Memory B cell (primary cell): Measurements from ENCODE around the gene PNCK.
"Not testable (repeated sequence)": the region's sequence is repeated elsewhere in the genome, so short reads cannot be mapped to it uniquely, and the experiment has no call there.

Experiments used
- ATAC-seq: fragments of 150-1000 bp; cut with Tn5 transposase; 2 replicates; pipeline ENCODE4 v1.10.0; 2021; ENCODE audit warnings: low read depth, mild to moderate bottlenecking, moderate library complexity
- DNase-seq, 2 donors: peaks; one replicate each; pipeline ENCODE4 v3.0.0; 2022; ENCODE audit warnings: low spot score in 2 of 2
- H3K27ac Mint-ChIP-seq: one replicate; pipeline ENCODE4 v1.8.0; 2022; ENCODE audit warnings: mild to moderate bottlenecking, moderate library complexity, mixed read lengths
- H3K27me3 Mint-ChIP-seq: one replicate; pipeline ENCODE4 v1.8.0; 2022; ENCODE audit warnings: mixed read lengths
- H3K36me3 Mint-ChIP-seq: one replicate; pipeline ENCODE4 v1.8.0; 2022; ENCODE audit warnings: mild to moderate bottlenecking, mixed read lengths
- H3K4me1 Mint-ChIP-seq: one replicate; pipeline ENCODE4 v1.8.0; 2022; ENCODE audit warnings: mixed read lengths
- H3K4me3 Mint-ChIP-seq: one replicate; pipeline ENCODE4 v1.8.0; 2022; ENCODE audit warnings: mild to moderate bottlenecking, moderate library complexity, mixed read lengths
- H3K9me3 Mint-ChIP-seq: one replicate; pipeline ENCODE4 v1.8.0; 2022; ENCODE audit warnings: mixed read lengths

Gene PNCK

GRCh38 chrX:153703036-153703370 lies 29.4 kb upstream of the PNCK start:
- Mint-ChIP-seq H3K4me3 (no peak overlapping the region), H3K4me1 (peaks cover 6% of the 10 kb centered on the region), H3K27ac (no peak overlapping the region), H3K27me3 (no peaks in the 10 kb centered on the region), H3K9me3 (no peaks in the 10 kb centered on the region), H3K36me3 (peaks cover 7% of the 10 kb centered on the region)
- no peak for ATAC-seq
- no peak for DNase-seq

- Mint-ChIP-seq H3K4me1 (peaks cover 6% of the 10 kb centered on the region), H3K27ac (no peak overlapping the region), H3K4me3 (no peak overlapping the region), H3K27me3 (no peaks in the 10 kb centered on the region), H3K9me3 (no peaks in the 10 kb centered on the region), H3K36me3 (peaks cover 8% of the 10 kb centered on the region)
- DNase-seq = no peak
- ATAC-seq = no peak
These were observed 28.9 kb upstream of the PNCK start for GRCh38 chrX:153702336-153703035.

DNA sequence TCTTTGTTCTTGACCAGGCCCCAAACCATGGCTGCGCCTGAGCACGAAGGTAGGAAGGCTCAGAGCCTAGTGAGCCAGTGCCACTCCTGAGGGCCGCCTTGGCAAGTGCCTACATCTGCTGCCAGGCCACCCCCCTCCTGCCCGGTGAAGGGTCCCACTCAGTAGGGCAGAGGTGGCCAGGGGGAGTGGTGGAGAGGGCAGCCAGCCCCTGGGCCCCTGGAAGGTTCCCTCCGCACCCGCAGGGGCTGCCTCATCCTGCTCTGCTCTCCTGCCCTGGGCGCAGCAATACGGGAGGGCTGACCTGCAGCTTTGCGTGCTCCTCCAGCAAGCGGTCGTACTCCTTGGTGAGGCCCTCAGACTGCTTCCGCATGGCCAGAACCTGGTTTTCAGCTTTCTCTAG lies 28.1 kb upstream of the PNCK start:
- Mint-ChIP-seq H3K9me3 (no peaks in the 10 kb centered on the region), H3K4me1 (peaks cover 3% of the 10 kb centered on the region), H3K4me3 (no peak overlapping the region), H3K36me3 (peaks cover 13% of the 10 kb centered on the region), H3K27ac (no peak overlapping the region), H3K27me3 (no peaks in the 10 kb centered on the region)
- no peak for ATAC-seq
- no peak for DNase-seq

DNA sequence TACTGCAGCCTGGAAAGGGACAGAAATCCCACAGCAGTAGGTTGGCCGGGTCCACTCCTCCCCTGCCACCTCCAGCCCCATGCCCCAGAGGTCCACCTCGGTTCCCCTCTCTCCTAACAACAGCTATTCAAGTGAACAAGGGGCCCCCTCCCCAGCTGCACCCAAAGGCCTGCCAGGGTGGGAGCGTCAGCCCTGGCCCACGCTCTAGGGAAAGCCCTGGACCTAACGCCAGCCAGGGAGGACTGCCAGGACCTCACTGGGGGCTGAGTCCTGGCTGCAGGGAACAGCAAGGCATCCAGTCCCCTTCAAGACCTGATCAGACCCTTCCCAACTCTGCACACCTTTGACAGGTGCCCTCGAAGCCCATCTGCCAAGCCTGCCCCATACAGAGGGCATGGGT lies 27.4 kb upstream of the PNCK start:
- Mint-ChIP-seq H3K36me3 (peaks cover 8% of the 10 kb centered on the region), H3K9me3 (no peaks in the 10 kb centered on the region)
- no peak for ATAC-seq

GRCh38 chrX:153700376-153700945 lies 26.8 kb upstream of the PNCK start:
- peaks cover 8% of the 10 kb centered on the region for H3K36me3 Mint-ChIP-seq
- no peak overlapping the region for H3K27ac Mint-ChIP-seq
- no peak for ATAC-seq

More for the DNA sequence above, 27.4 kb upstream of the PNCK start:
- Mint-ChIP-seq H3K4me3 (no peak overlapping the region), H3K27ac (no peak overlapping the region), H3K27me3 (no peaks in the 10 kb centered on the region), H3K4me1 (no peaks in the 10 kb centered on the region)
- no peak for DNase-seq

GRCh38 chrX:153699784-153700371 lies 26.3 kb upstream of the PNCK start:
- H3K36me3 Mint-ChIP-seq, H3K4me1 Mint-ChIP-seq, H3K27me3 Mint-ChIP-seq, DNase-seq, ATAC-seq, H3K4me3 Mint-ChIP-seq, H3K27ac Mint-ChIP-seq, H3K9me3 Mint-ChIP-seq: not testable (repeated sequence)

More at GRCh38 chrX:153700376-153700945, 26.8 kb upstream of the PNCK start:
- H3K4me3 Mint-ChIP-seq = no peak overlapping the region
- no peaks in the 10 kb centered on the region for H3K9me3 Mint-ChIP-seq
- H3K4me1 Mint-ChIP-seq = no peaks in the 10 kb centered on the region
- H3K27me3 Mint-ChIP-seq = no peaks in the 10 kb centered on the region
- no peak for DNase-seq

DNA sequence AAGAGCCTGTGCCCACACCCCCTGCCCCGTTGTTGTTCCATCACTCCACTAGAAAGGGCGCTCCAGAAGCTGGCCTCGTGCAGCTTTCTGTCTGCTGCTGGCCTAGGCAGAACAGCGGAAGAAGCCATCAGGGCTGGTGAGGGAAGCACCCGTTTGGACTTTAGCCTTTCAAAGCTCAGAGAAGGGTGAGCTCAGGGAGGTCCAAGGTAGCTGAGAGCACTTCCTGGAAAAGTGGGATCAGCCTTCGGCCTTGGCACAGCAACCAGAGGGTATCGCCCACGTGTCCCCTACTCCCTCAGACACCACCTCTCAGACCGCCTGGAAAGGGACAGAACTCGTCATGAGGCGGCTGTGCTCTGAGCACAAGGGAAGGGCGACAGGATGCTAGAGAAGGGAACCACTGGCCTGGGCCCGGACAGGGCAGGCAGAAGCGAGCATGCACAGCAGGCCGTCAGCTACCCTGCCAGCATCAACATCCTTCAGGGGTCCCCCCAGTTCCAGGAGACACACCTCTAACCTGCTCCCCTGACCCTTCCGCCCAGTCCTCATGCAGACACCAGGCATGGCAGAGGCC lies 25.7 kb upstream of the PNCK start:
- not testable (repeated sequence) for H3K4me1 Mint-ChIP-seq, H3K27ac Mint-ChIP-seq, ATAC-seq, DNase-seq, H3K9me3 Mint-ChIP-seq, H3K4me3 Mint-ChIP-seq, H3K36me3 Mint-ChIP-seq, H3K27me3 Mint-ChIP-seq

- H3K9me3 Mint-ChIP-seq = no peaks in the 10 kb centered on the region
- H3K36me3 Mint-ChIP-seq = peaks cover 8% of the 10 kb centered on the region
- no peak for DNase-seq
- H3K27me3 Mint-ChIP-seq = no peaks in the 10 kb centered on the region
- H3K4me3 Mint-ChIP-seq = no peak overlapping the region
- no peaks in the 10 kb centered on the region for H3K4me1 Mint-ChIP-seq
- no peak for ATAC-seq
- no peak overlapping the region for H3K27ac Mint-ChIP-seq
These were observed 24.6 kb upstream of the PNCK start for GRCh38 chrX:153697924-153698865.

DNA sequence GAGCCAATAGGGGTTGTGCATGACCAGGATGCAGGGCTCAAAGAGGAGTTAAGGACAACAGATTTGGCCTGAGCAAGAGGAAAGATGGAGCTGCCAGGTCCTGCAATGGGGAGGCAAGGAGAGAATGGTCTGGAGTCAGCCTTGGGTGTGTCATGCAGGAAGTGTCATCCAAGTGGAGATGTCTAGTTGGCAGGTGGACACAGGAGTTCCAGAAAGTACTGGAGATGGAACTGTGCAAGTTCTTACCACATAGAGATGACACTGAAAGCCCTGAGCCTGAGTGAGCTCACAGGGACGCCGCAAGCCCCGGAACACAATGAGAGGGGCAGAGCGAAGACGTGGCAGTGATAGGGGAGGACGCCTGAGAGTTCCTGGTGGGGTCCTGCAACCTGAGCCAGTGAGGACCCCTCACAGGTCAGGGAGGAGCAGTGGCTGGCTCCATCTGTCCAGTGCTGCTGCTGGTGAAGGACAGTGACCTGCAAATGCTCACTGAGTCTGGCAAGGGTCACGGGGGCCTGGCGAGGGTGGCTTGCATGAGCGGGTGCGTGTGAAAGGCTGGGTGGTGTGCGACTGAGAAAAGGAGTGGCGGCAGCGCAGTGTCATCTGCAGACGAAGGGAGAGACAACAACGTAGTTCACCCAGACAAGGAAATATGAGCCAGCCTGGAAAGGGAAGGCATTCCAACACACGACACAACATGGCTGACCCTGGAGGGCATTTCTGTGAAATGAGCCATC lies 23.5 kb upstream of the PNCK start:
- H3K4me3 Mint-ChIP-seq, H3K27me3 Mint-ChIP-seq, DNase-seq, H3K27ac Mint-ChIP-seq, H3K36me3 Mint-ChIP-seq, H3K4me1 Mint-ChIP-seq, H3K9me3 Mint-ChIP-seq, ATAC-seq: not testable (repeated sequence)

DNA sequence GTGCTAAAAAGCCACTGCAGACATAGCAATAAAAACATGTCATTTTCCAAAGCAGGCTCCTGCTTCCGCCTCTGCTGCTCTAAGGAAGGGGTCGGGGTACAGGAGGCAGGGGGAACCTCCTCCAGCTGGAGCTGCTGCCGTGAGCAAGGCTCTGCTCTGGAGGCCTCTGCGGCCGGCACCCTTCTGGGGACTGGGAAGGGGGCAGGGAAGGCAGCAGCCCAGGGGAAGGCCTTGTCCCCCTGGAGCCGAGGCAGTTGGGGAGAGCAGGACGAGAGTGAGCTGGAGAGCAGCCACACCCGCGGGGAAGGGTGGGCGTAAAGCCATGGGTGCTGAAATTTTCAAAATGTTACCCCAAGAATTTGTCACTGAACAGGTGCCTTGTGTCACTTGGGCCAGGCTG lies 22.9 kb upstream of the PNCK start:
- not testable (repeated sequence) for H3K36me3 Mint-ChIP-seq, H3K4me1 Mint-ChIP-seq, H3K4me3 Mint-ChIP-seq, DNase-seq, H3K27ac Mint-ChIP-seq, H3K9me3 Mint-ChIP-seq, H3K27me3 Mint-ChIP-seq, ATAC-seq

DNA sequence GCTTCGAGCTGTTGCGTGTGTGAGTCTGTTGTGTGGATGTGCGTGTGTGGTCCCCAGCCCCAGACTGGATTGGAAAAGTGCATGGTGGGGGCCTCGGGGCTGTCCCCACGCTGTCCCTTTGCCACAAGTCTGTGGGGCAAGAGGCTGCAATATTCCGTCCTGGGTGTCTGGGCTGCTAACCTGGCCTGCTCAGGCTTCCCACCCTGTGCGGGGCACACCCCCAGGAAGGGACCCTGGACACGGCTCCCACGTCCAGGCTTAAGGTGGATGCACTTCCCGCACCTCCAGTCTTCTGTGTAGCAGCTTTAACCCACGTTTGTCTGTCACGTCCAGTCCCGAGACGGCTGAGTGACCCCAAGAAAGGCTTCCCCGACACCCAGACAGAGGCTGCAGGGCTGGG lies 22.5 kb upstream of the PNCK start:
- DNase-seq (no peak), ATAC-seq (no peak)
- Mint-ChIP-seq H3K36me3 (peaks cover 8% of the 10 kb centered on the region), H3K27ac (no peak overlapping the region), H3K9me3 (no peaks in the 10 kb centered on the region), H3K4me3 (no peak overlapping the region), H3K4me1 (no peaks in the 10 kb centered on the region), H3K27me3 (no peaks in the 10 kb centered on the region)

- no peak for ATAC-seq
- H3K36me3 Mint-ChIP-seq = peaks cover 8% of the 10 kb centered on the region
- H3K9me3 Mint-ChIP-seq = no peaks in the 10 kb centered on the region
- H3K27me3 Mint-ChIP-seq = no peaks in the 10 kb centered on the region
- H3K27ac Mint-ChIP-seq = no peak overlapping the region
- no peaks in the 10 kb centered on the region for H3K4me1 Mint-ChIP-seq
- no peak overlapping the region for H3K4me3 Mint-ChIP-seq
- DNase-seq = no peak
These were observed 21.2 kb upstream of the PNCK start for GRCh38 chrX:153694687-153695270.

DNA sequence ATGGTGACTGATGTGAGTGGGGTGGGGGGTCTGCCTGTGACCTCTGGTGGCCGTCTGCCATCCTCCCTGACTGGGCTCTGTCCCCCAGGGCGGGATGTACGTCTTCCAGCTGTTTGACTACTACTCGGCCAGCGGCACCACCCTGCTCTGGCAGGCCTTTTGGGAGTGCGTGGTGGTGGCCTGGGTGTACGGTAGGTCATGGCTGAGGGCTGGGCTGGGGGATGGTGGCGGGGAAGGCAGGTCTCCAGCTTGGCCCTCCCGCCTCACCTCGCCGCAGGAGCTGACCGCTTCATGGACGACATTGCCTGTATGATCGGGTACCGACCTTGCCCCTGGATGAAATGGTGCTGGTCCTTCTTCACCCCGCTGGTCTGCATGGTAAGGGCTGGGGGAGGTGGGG lies 20.6 kb upstream of the PNCK start:
- not testable (repeated sequence) for H3K27me3 Mint-ChIP-seq, H3K4me3 Mint-ChIP-seq, H3K36me3 Mint-ChIP-seq, ATAC-seq, H3K4me1 Mint-ChIP-seq, H3K27ac Mint-ChIP-seq, DNase-seq, H3K9me3 Mint-ChIP-seq
